Measurements from ENCODE around the gene EPDR1.

The EPDR1 gene

GRCh38 chr7:37984750-37985390 lies 64.4 kb downstream of the EPDR1 start:
- DNase-seq = no peak

- no peak for DNase-seq
These were observed 66.5 kb downstream of the EPDR1 start for GRCh38 chr7:37986908-37987330.

- DNase-seq = no peak
These were observed 67.3 kb downstream of the EPDR1 start for GRCh38 chr7:37987732-37988131.

GRCh38 chr7:37988721-37989650 lies 68.5 kb downstream of the EPDR1 start:
- no peak for DNase-seq

- DNase-seq = no peak
These were observed 69.9 kb downstream of the EPDR1 start for GRCh38 chr7:37990337-37990736.

GRCh38 chr7:37993060-37993501 lies 72.6 kb downstream of the EPDR1 start:
- DNase-seq = no peak

- no peak for DNase-seq
These were observed 79.2 kb downstream of the EPDR1 start for GRCh38 chr7:37999673-38000072.

- no peak for DNase-seq
These were observed 79.8 kb downstream of the EPDR1 start for GRCh38 chr7:38000272-38000671.

All from NCI-H1436 treated with DMSO at 0.1 percent for 48 hours (cell line).